ENCODE data around the gene CCDC82.

The CCDC82 gene

DNA sequence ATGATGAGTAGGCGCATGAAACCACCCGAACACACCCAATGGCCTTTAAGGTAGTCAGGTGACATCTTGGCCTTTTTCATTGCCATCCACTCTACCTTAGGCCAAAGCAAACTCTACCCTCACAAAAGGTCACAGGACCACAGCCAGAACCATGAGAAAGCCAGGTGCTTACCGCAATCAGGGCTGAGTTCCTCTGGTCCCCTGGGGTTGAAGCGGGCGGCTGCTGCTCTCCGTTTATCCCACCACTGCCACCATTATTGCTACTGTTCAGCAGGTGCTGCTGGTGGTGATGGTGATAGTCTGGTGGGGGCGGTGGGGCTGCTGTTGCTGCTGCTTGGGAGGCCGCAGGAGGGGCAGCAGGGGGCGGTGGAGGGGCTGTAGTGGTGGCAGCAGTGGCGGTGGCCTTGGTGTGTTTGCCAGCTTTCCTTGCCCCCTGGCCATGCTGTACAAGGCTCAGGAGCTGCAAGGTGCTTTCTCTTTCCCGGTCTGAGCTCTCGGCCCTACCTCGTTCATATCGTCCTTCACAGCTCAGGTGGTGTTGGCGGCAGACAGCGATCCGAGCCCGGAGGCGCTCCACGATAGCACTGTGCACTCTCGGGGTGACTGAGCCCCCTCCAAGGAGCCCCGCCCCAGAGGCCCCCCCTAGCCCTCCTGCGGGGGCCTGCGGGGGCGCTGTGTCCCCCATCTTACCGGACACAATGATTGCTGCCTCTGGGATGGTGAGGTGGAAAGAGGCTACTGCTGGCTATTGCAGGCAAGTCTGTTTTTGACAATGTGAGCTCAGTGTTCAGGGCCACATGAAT lies 48.3 kb downstream of the CCDC82 start:
- H2AFZ ChIP-seq (ENCODE audit: low read length), result no peak overlapping the region
- H3K79me2 ChIP-seq (ENCODE audit: insufficient read depth, low read length), result no peaks in the 10 kb centered on the region
- H3K4me2 ChIP-seq (ENCODE audit: low read length), result peak overlapping the region; percentile 73
- no peaks in the 10 kb centered on the region for H3K36me3 ChIP-seq (ENCODE audit: insufficient read depth, low read length)
- no peaks in the 10 kb centered on the region for H3F3A ChIP-seq (ENCODE audit: insufficient read depth, low read length)
- peak overlapping the region; percentile 62; the same call in 1 of the 2 replicates for H3K9ac ChIP-seq (ENCODE audit: low read length)
- peak overlapping the region; percentile 62 for H3K27ac ChIP-seq (ENCODE audit: low read depth, low read length, poor library complexity, severe bottlenecking)
- no peaks in the 10 kb centered on the region for H3K27me3 ChIP-seq (ENCODE audit: insufficient read depth, low read length)
- no peaks in the 10 kb centered on the region for H3K9me3 ChIP-seq (ENCODE audit: low read length)
- no peaks in the 10 kb centered on the region for H4K20me1 ChIP-seq (ENCODE audit: insufficient read depth, low read length)
- TF ChIP-seq, protein P1, sequence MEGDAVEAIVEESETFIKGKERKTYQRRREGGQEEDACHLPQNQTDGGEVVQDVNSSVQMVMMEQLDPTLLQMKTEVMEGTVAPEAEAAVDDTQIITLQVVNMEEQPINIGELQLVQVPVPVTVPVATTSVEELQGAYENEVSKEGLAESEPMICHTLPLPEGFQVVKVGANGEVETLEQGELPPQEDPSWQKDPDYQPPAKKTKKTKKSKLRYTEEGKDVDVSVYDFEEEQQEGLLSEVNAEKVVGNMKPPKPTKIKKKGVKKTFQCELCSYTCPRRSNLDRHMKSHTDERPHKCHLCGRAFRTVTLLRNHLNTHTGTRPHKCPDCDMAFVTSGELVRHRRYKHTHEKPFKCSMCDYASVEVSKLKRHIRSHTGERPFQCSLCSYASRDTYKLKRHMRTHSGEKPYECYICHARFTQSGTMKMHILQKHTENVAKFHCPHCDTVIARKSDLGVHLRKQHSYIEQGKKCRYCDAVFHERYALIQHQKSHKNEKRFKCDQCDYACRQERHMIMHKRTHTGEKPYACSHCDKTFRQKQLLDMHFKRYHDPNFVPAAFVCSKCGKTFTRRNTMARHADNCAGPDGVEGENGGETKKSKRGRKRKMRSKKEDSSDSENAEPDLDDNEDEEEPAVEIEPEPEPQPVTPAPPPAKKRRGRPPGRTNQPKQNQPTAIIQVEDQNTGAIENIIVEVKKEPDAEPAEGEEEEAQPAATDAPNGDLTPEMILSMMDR (IDR thresholded peaks at IDR 0.05; ENCODE audit: low read length), result peak; percentile 37; the same call in 1 of the 2 replicates
- no peak for TF ChIP-seq EZH2 (IDR thresholded peaks at IDR 0.05; ENCODE audit: borderline replicate concordance, low read length)
- no peaks in the 10 kb centered on the region for H3K9me2 ChIP-seq (ENCODE audit: low read depth, low read length)
- peaks cover 55% of the 10 kb centered on the region for H3K4me1 ChIP-seq (ENCODE audit: insufficient read depth, low read length, severe bottlenecking)
- peak overlapping the region; percentile 65 for H3K4me3 ChIP-seq (ENCODE audit: low read depth, low read length, poor library complexity, severe bottlenecking)

DNA sequence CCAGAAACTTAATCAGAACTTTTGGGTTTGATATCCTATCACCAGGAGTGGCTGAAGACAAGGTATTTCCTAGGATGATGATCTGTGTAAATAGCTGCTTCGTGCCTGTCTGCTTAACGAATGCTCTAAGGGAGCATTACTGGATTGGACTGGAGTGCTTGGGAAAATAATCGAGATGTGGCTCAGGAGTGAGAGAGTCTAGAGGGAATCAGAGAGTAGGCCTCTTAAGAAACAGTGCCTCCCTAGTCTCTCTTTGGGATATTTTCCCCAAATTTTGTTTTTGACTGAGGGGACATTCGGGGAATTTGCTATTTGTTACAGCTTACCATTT lies 49.2 kb downstream of the CCDC82 start:
- Histone ChIP-seq H3K9ac (ENCODE audit: low read length) (no peak overlapping the region), H3K4me3 (ENCODE audit: low read depth, low read length, poor library complexity, severe bottlenecking) (peak overlapping the region; percentile 65), H3K79me2 (ENCODE audit: insufficient read depth, low read length) (no peaks in the 10 kb centered on the region), H3K9me3 (ENCODE audit: low read length) (no peaks in the 10 kb centered on the region), H3K27me3 (ENCODE audit: insufficient read depth, low read length) (no peaks in the 10 kb centered on the region), H4K20me1 (ENCODE audit: insufficient read depth, low read length) (no peaks in the 10 kb centered on the region), H3K9me2 (ENCODE audit: low read depth, low read length) (no peaks in the 10 kb centered on the region), H3K4me1 (ENCODE audit: insufficient read depth, low read length, severe bottlenecking) (peaks cover 62% of the 10 kb centered on the region), H2AFZ (ENCODE audit: low read length) (no peak overlapping the region), H3K27ac (ENCODE audit: low read depth, low read length, poor library complexity, severe bottlenecking) (peak overlapping the region; percentile 62), H3F3A (ENCODE audit: insufficient read depth, low read length) (no peaks in the 10 kb centered on the region), H3K36me3 (ENCODE audit: insufficient read depth, low read length) (no peaks in the 10 kb centered on the region), H3K4me2 (ENCODE audit: low read length) (peak overlapping the region; percentile 73)
- TF ChIP-seq, protein P1 (IDR thresholded peaks at IDR 0.05; ENCODE audit: low read length), result no peak
- TF ChIP-seq EZH2 (IDR thresholded peaks at IDR 0.05; ENCODE audit: borderline replicate concordance, low read length), result no peak

DNA sequence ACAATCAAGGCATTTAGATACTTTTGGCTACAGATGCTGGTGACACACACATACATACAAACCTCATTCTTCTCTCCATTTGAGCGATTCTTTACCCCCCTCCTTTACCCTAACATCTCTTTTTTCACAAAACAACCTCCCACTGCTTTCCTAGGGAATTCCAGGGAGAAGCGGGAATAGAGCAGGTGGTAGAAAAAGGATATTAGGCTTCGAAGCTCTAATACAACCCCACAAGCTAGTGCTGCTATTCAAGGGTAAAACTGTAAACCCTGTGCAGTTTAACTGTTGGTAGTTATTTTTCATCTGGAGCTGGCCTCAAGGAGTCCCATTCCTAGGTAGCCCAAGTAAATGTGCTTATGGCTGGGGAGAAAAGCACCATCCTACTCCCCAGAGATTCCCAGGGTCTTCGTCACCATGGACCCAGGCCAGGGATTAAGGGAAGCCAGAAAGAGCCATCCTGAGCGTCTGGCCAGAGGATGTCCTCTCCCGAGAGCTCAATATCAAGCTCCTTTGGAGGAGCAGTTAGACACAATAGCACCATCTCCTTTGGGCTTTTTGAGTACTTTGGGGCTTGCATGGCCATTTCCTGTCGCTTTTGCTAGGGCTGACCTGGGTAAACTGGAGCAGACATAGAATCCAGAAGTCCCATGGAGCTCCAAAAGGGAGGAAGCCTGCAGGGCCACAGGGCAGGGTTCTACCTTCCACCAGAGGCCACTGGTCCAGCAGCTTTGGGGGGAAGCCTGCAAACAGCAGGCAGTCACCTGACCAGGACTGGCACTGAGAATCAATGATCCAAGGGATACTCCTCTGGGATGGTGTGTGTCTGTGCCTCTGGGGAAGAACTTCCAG lies 49.8 kb downstream of the CCDC82 start:
- Histone ChIP-seq H3K79me2 (ENCODE audit: insufficient read depth, low read length) (no peaks in the 10 kb centered on the region), H3K4me2 (ENCODE audit: low read length) (peak overlapping the region; percentile 73), H3K9me2 (ENCODE audit: low read depth, low read length) (no peaks in the 10 kb centered on the region), H3K36me3 (ENCODE audit: insufficient read depth, low read length) (no peaks in the 10 kb centered on the region), H3K9me3 (ENCODE audit: low read length) (no peaks in the 10 kb centered on the region), H3K27me3 (ENCODE audit: insufficient read depth, low read length) (no peaks in the 10 kb centered on the region), H3K4me1 (ENCODE audit: insufficient read depth, low read length, severe bottlenecking) (peaks cover 63% of the 10 kb centered on the region), H3F3A (ENCODE audit: insufficient read depth, low read length) (no peaks in the 10 kb centered on the region), H2AFZ (ENCODE audit: low read length) (no peak overlapping the region), H3K4me3 (ENCODE audit: low read depth, low read length, poor library complexity, severe bottlenecking) (peak overlapping the region; percentile 43), H3K27ac (ENCODE audit: low read depth, low read length, poor library complexity, severe bottlenecking) (peak overlapping the region; percentile 59), H4K20me1 (ENCODE audit: insufficient read depth, low read length) (no peaks in the 10 kb centered on the region), H3K9ac (ENCODE audit: low read length) (peak overlapping the region; percentile 41; the same call in 1 of the 2 replicates)
- TF ChIP-seq, protein P1 (IDR thresholded peaks at IDR 0.05; ENCODE audit: low read length), result no peak
- TF ChIP-seq EZH2 (IDR thresholded peaks at IDR 0.05; ENCODE audit: borderline replicate concordance, low read length), result no peak
